Caco-2 (cell line): ENCODE results near the gene CDKN2B-AS1. TPM values are rescaled to one million over a fixed set of nuclear protein-coding genes. Genes with fewer than 3 reads are reported as not detected.

Source experiments
- BruUV-seq: library from RNA; stranded (reverse); fragments of 400-500 nt; replicated peaks from 2 replicates; lab custom pipeline; 2021; lab: Mats Ljungman, UMichigan
- CTCF ChIA-PET: fragments of 300-600 bp; sonication (Branson Sonifier 250); formaldehyde crosslinking; loops from one replicate; lab custom pipeline; 2022; ENCODE audit warnings: antibody characterized with exemption; lab: Charles Lee
- POLR2A ChIA-PET: fragments of 300-600 bp; sonication (Branson Sonifier 250); formaldehyde crosslinking; loops from one replicate; lab custom pipeline; 2022; ENCODE audit warnings: antibody characterized with exemption; lab: Charles Lee
- DNase-seq, 2 experiments: peaks; one replicate each; pipeline versions ENCODE4 v3.0.0 to v3.0.0-alpha.2; 2020 to 2022
- H3K27me3 ChIP-seq: replicated peaks from 2 replicates; pipeline ENCODE4 v1.6.0; 2011; ENCODE audit warnings: low read length; ENCODE audit not compliant: control insufficient read depth, insufficient read depth
- H3K36me3 ChIP-seq: 2 replicates; pipeline ENCODE4 v1.5.1; 2011; ENCODE audit warnings: low read length; ENCODE audit not compliant: control insufficient read depth, insufficient read depth
- H3K4me1 ChIP-seq: fragments of 250-450 bp; sonication (Bioruptor Pico); 2 replicates; pipeline ENCODE4 v1.5.1; 2020; ENCODE audit warnings: mild to moderate bottlenecking
- H3K4me3 ChIP-seq: 2 replicates; pipeline ENCODE4 v1.5.1; 2011; ENCODE audit warnings: low read depth, mild to moderate bottlenecking, control low read depth, low read length
- H3K9me3 ChIP-seq: fragments of 250-450 bp; sonication (Bioruptor Pico); 2 replicates; pipeline ENCODE4 v1.5.1; 2020; ENCODE audit warnings: mild to moderate bottlenecking, moderate library complexity
- H3K27ac Mint-ChIP-seq: one replicate; pipeline ENCODE4 v1.8.0; 2022; ENCODE audit warnings: mixed read lengths; ENCODE audit not compliant: unreplicated experiment
- H3K27me3 Mint-ChIP-seq: one replicate; pipeline ENCODE4 v1.8.0; 2022; ENCODE audit warnings: mixed read lengths; ENCODE audit not compliant: insufficient read depth, unreplicated experiment
- H3K36me3 Mint-ChIP-seq: one replicate; pipeline ENCODE4 v1.8.0; 2022; ENCODE audit warnings: mild to moderate bottlenecking, mixed read lengths; ENCODE audit not compliant: insufficient read depth, unreplicated experiment
- H3K4me1 Mint-ChIP-seq: one replicate; pipeline ENCODE4 v1.8.0; 2022; ENCODE audit warnings: low read depth, mixed read lengths; ENCODE audit not compliant: unreplicated experiment
- H3K4me3 Mint-ChIP-seq: one replicate; pipeline ENCODE4 v1.8.0; 2022; ENCODE audit warnings: mild to moderate bottlenecking, moderate library complexity, mixed read lengths; ENCODE audit not compliant: unreplicated experiment
- H3K9me3 Mint-ChIP-seq: one replicate; pipeline ENCODE4 v1.8.0; 2022; ENCODE audit warnings: mixed read lengths; ENCODE audit not compliant: unreplicated experiment
- CTCF ChIP-seq, 2 experiments: fragments of 200-600 bp in 1 of 2; IDR thresholded peaks; 1 replicate in 1 of 2; 2 replicates in 1 of 2; pipeline versions ENCODE4 v1.5.1 to v1.8.0; 2011 to 2022; ENCODE audit warnings: antibody characterized with exemption in 1 of 2, control low read depth in 1 of 2, inconsistent platforms in 1 of 2, low read depth in 1 of 2, low read length in 1 of 2, mild to moderate bottlenecking in 1 of 2, moderate library complexity in 1 of 2; ENCODE audit not compliant: insufficient read depth in 1 of 2, severe bottlenecking in 1 of 2, unreplicated experiment in 1 of 2
- intact Hi-C: fragments of 100-400 bp; cut with micrococcal nuclease; formaldehyde crosslinking; loops from one replicate; pipeline ENCODE4 v1.10.0; 2022; ENCODE audit not compliant: unreplicated experiment
- total RNA-seq: library from RNA; stranded (reverse); gene quantifications from 2 replicates; pipeline ENCODE4 v1.2.3, GENCODE V29; 2022

CDKN2B-AS1 gene
- total RNA-seq, 1 experiment from 2014 or later: 1.2 TPM

GRCh38 chr9:22028394-22028793 is 33.8 kb downstream of the CDKN2B-AS1 start:
- no peaks in the 10 kb centered on the region for H3K9me3 ChIP-seq
- peaks cover 9% of the 10 kb centered on the region for H3K4me1 ChIP-seq
- POLR2A ChIA-PET: no interaction called here
- no peaks in the 10 kb centered on the region for H3K27me3 Mint-ChIP-seq
- H3K9me3 Mint-ChIP-seq: no peaks in the 10 kb centered on the region
- TF ChIP-seq CTCF (IDR thresholded peaks at IDR 0.05; ENCODE audit: insufficient read depth in 1 of 2, low read depth in 1 of 2, low read length in 1 of 2, severe bottlenecking in 1 of 2, unreplicated experiment in 1 of 2): no peak
- CTCF ChIA-PET: no interaction called here
- intact Hi-C loops: no loop called here
- BruUV-seq: no TSS peak
- no peak for DNase-seq
- no peak overlapping the region for H3K27ac Mint-ChIP-seq
- no peaks in the 10 kb centered on the region for H3K36me3 Mint-ChIP-seq
- no peaks in the 10 kb centered on the region for H3K36me3 ChIP-seq
- H3K4me3 ChIP-seq: no peak overlapping the region
- peaks cover 8% of the 10 kb centered on the region for H3K4me1 Mint-ChIP-seq
- no peak overlapping the region for H3K4me3 Mint-ChIP-seq
- H3K27me3 ChIP-seq: no peaks in the 10 kb centered on the region

GRCh38 chr9:22029231-22029630 is 34.6 kb downstream of the CDKN2B-AS1 start:
- no peak for TF ChIP-seq CTCF (IDR thresholded peaks at IDR 0.05; ENCODE audit: insufficient read depth in 1 of 2, low read depth in 1 of 2, low read length in 1 of 2, severe bottlenecking in 1 of 2, unreplicated experiment in 1 of 2)
- no peaks in the 10 kb centered on the region for H3K9me3 ChIP-seq
- ChIA-PET CTCF (no interaction called here), POLR2A (no interaction called here)
- H3K27ac Mint-ChIP-seq: no peak overlapping the region
- no peaks in the 10 kb centered on the region for H3K36me3 ChIP-seq
- no peak overlapping the region for H3K4me3 ChIP-seq
- peaks cover 9% of the 10 kb centered on the region for H3K4me1 ChIP-seq
- no peaks in the 10 kb centered on the region for H3K27me3 ChIP-seq
- no peak overlapping the region for H3K4me3 Mint-ChIP-seq
- intact Hi-C loops: no loop called here
- no peaks in the 10 kb centered on the region for H3K9me3 Mint-ChIP-seq
- H3K27me3 Mint-ChIP-seq: no peaks in the 10 kb centered on the region
- peaks cover 8% of the 10 kb centered on the region for H3K4me1 Mint-ChIP-seq
- H3K36me3 Mint-ChIP-seq: no peaks in the 10 kb centered on the region
- BruUV-seq: no TSS peak
- DNase-seq: no peak

- Histone ChIP-seq H3K36me3 (no peaks in the 10 kb centered on the region), H3K4me1 (peaks cover 9% of the 10 kb centered on the region), H3K9me3 (no peaks in the 10 kb centered on the region), H3K27me3 (no peaks in the 10 kb centered on the region), H3K4me3 (no peak overlapping the region)
- intact Hi-C loops: no loop called here
- no peak overlapping the region for H3K27ac Mint-ChIP-seq
- no TSS peak for BruUV-seq
- no peaks in the 10 kb centered on the region for H3K9me3 Mint-ChIP-seq
- ChIA-PET CTCF (no interaction called here), POLR2A (no interaction called here)
- H3K4me3 Mint-ChIP-seq: no peak overlapping the region
- no peaks in the 10 kb centered on the region for H3K27me3 Mint-ChIP-seq
- no peak for TF ChIP-seq CTCF (IDR thresholded peaks at IDR 0.05; ENCODE audit: insufficient read depth in 1 of 2, low read depth in 1 of 2, low read length in 1 of 2, severe bottlenecking in 1 of 2, unreplicated experiment in 1 of 2)
- H3K36me3 Mint-ChIP-seq: no peaks in the 10 kb centered on the region
- peaks cover 8% of the 10 kb centered on the region for H3K4me1 Mint-ChIP-seq
- peak in 1 of 2 experiments; percentile 8 for DNase-seq
Measured at GRCh38 chr9:22030101-22030598, 35.6 kb downstream of the CDKN2B-AS1 start.
